GM12878 (cell line): Measurements from ENCODE around the gene BICC1. TPM values are rescaled to one million over a fixed set of nuclear protein-coding genes. Genes with fewer than 3 reads are reported as not detected.

Experiments used
- ATAC-seq: fragments of 200-7000 bp; cut with Tn5 transposase; 3 replicates; pipeline ENCODE4 v1.9.1; 2020; ENCODE audit warnings: mild to moderate bottlenecking, moderate library complexity
- BruUV-seq: library from RNA; stranded (reverse); fragments of 400-500 nt; replicated peaks from 2 replicates; lab custom pipeline; 2021; lab: Mats Ljungman, UMichigan
- CTCF ChIA-PET: fragments of 300-600 bp; sonication (Branson Sonifier 250); formaldehyde crosslinking; extraction: SDS; loops from one replicate; lab custom pipeline; 2021; ENCODE audit warnings: inconsistent platforms; lab: Yijun Ruan, JAX
- POLR2A ChIA-PET: fragments of 350-600 bp; formaldehyde crosslinking; extraction: SDS; loops from one replicate; lab custom pipeline; 2021; ENCODE audit warnings: inconsistent platforms; lab: Charles Lee
- RAD21 ChIA-PET: fragments of 300-600 bp; sonication (Branson Sonifier 250); formaldehyde crosslinking; loops from one replicate; lab custom pipeline; 2023; ENCODE audit warnings: antibody characterized with exemption; ENCODE audit not compliant: unreplicated experiment; lab: Charles Lee
- SMC1A ChIA-PET: fragments of 300-600 bp; sonication (Branson Sonifier 250); formaldehyde crosslinking; loops from one replicate; lab custom pipeline; 2023; ENCODE audit not compliant: unreplicated experiment, uncharacterized antibody; lab: Charles Lee
- DNase-seq: peaks from one replicate; pipeline ENCODE4 v3.0.0-alpha.2; 2011; ENCODE audit warnings: low read depth, low spot score
- FAIRE-seq: peaks from 3 replicates; lab custom pipeline; 2011; peaks lifted over from hg19 to GRCh38; lab: Jason Lieb, UNC
- H2AFZ ChIP-seq: 2 replicates; pipeline ENCODE4 v1.6.0; 2011; ENCODE audit warnings: low read depth, low read length, control low read depth; ENCODE audit not compliant: control insufficient read depth
- H3K27ac ChIP-seq: 2 replicates; pipeline ENCODE4 v1.5.1; 2011; ENCODE audit warnings: control low read depth; ENCODE audit not compliant: control insufficient read depth, insufficient read depth
- H3K27me3 ChIP-seq, 2 experiments: replicated peaks in 1 of 2; 2 replicates each; pipeline versions ENCODE4 v1.6.0 to v1.6.1; 2011; ENCODE audit warnings: low read length in 1 of 2; ENCODE audit not compliant: control insufficient read depth in 2 of 2, insufficient read depth in 2 of 2
- H3K36me3 ChIP-seq, 2 experiments: 2 replicates each; pipeline ENCODE4 v1.5.1; 2011; ENCODE audit warnings: low read length in 1 of 2; ENCODE audit not compliant: control insufficient read depth in 2 of 2, insufficient read depth in 2 of 2
- H3K4me1 ChIP-seq: 2 replicates; pipeline ENCODE4 v1.6.1; 2011; ENCODE audit warnings: mild to moderate bottlenecking, low read length, moderate library complexity, mixed read lengths; ENCODE audit not compliant: control insufficient read depth, insufficient read depth
- H3K4me2 ChIP-seq: 2 replicates; pipeline ENCODE4 v1.6.0; 2011; ENCODE audit warnings: control low read depth; ENCODE audit not compliant: control insufficient read depth, insufficient read depth
- H3K4me3 ChIP-seq: fragments of 200-600 bp; sonication (generic); 2 replicates; pipeline ENCODE4 v1.5.1; 2016
- H3K79me2 ChIP-seq: 2 replicates; pipeline ENCODE4 v1.6.0; 2011; ENCODE audit warnings: low read length; ENCODE audit not compliant: control insufficient read depth, insufficient read depth
- H3K9ac ChIP-seq: 2 replicates; pipeline ENCODE4 v1.8.0; 2011; ENCODE audit warnings: low read length, control low read depth, mixed read lengths; ENCODE audit not compliant: control insufficient read depth, insufficient read depth
- H3K9me3 ChIP-seq: replicated peaks from 3 replicates; pipeline ENCODE4 v1.5.1; 2011; ENCODE audit warnings: mild to moderate bottlenecking, low read length; ENCODE audit not compliant: control insufficient read depth, insufficient read depth
- H4K20me1 ChIP-seq: 2 replicates; pipeline ENCODE4 v1.6.0; 2011; ENCODE audit not compliant: control insufficient read depth, insufficient read depth
- BRCA1 ChIP-seq: IDR thresholded peaks from 2 replicates; pipeline ENCODE4 v1.6.1; 2011; ENCODE audit warnings: low read depth, low read length, improper control_type of control experiment
- CBX3 ChIP-seq: fragments of 200-600 bp; sonication (generic); IDR thresholded peaks from 2 replicates; pipeline ENCODE4 v1.6.1; 2016; ENCODE audit warnings: low read depth, borderline replicate concordance
- DPF2 ChIP-seq: fragments of 450-650 bp; IDR thresholded peaks from 2 replicates; pipeline ENCODE4 v1.6.1; 2017; ENCODE audit warnings: mild to moderate bottlenecking
- EED ChIP-seq: sonication (generic); IDR thresholded peaks from 2 replicates; pipeline ENCODE4 v1.6.1; 2016; ENCODE audit warnings: antibody characterized with exemption, low read depth
- EZH2 ChIP-seq: IDR thresholded peaks from 2 replicates; pipeline ENCODE4 v1.6.1; 2012; ENCODE audit warnings: low read depth, mild to moderate bottlenecking, control low read depth, inconsistent platforms, low read length, borderline replicate concordance; ENCODE audit not compliant: control insufficient read depth
- FOXK2 ChIP-seq: fragments of 450-650 bp; IDR thresholded peaks from 2 replicates; pipeline ENCODE4 v1.6.1; 2017; ENCODE audit warnings: mild to moderate bottlenecking, moderate library complexity
- IRF4 ChIP-seq: IDR thresholded peaks from 2 replicates; pipeline ENCODE4 v1.6.1; 2011; ENCODE audit warnings: low read depth, low read length
- MXI1 ChIP-seq: fragments of 150-350 bp; IDR thresholded peaks from 2 replicates; pipeline ENCODE4 v1.6.1; 2011; ENCODE audit warnings: low read depth, mild to moderate bottlenecking, inconsistent platforms, low read length, improper control_type of control experiment
- NFYA ChIP-seq: IDR thresholded peaks from 2 replicates; pipeline ENCODE4 v1.6.1; 2011; ENCODE audit warnings: low read depth, mild to moderate bottlenecking, low read length, improper control_type of control experiment, borderline replicate concordance
- NR2F1 ChIP-seq: fragments of 450-650 bp; conservative IDR thresholded peaks from 2 replicates; pipeline ENCODE4 v1.6.1; 2017; ENCODE audit warnings: mild to moderate bottlenecking
- NRF1 ChIP-seq: conservative IDR thresholded peaks from 2 replicates; pipeline ENCODE4 v1.6.1; 2011; ENCODE audit warnings: mild to moderate bottlenecking, low read depth, low read length, improper control_type of control experiment
- PBX3 ChIP-seq: IDR thresholded peaks from 2 replicates; pipeline ENCODE4 v1.6.1; 2011; ENCODE audit warnings: mild to moderate bottlenecking, low read depth, low read length, moderate library complexity; ENCODE audit not compliant: insufficient replicate concordance
- SMAD1 ChIP-seq: fragments of 450-650 bp; IDR thresholded peaks from 2 replicates; pipeline ENCODE4 v1.6.1; 2018; ENCODE audit warnings: mild to moderate bottlenecking, low read depth; ENCODE audit not compliant: partially characterized antibody
- TCF12 ChIP-seq: IDR thresholded peaks from 2 replicates; pipeline ENCODE4 v1.6.1; 2011; ENCODE audit warnings: low read depth, mild to moderate bottlenecking, low read length
- WGBS: methylation state at CpG from one replicate; pipeline ENCODE4 v1.1.6; 2016; ENCODE audit warnings: low lambda C conversion rate; ENCODE audit not compliant: insufficient replicate concordance, insufficient coverage; ENCODE audit errors: missing lambda C conversion rate; 5-methylcytosine and 5-hydroxymethylcytosine counted together
- in situ Hi-C: fragments of 300-500 bp; cut with MboI; formaldehyde crosslinking; loops from 9 replicates; pipeline ENCODE4 v1.14.3; 2018; ENCODE audit warnings: mixed read lengths
- intact Hi-C: fragments of 100-400 bp; cut with micrococcal nuclease; formaldehyde crosslinking; loops from one replicate; pipeline ENCODE4 v1.14.2; 2022; ENCODE audit not compliant: unreplicated experiment
- polyA plus RNA-seq, 11 experiments: library from polyadenylated mRNA; depleted of rRNA in 4 of 11; unstranded in 6 of 11; stranded (reverse) in 5 of 11; fragments of >200 nt; fragmentation: Nextera tagmentation in 4 of 11; fragmentation: Illumina TruSeq in 1 of 11; extraction: Ambion mirVana in 4 of 11; extraction: Trizol in 1 of 11; gene quantifications; 1 replicate in 1 of 11; 2 replicates in 10 of 11; pipeline versions ENCODE4 v1.2.1 to v1.2.3, GENCODE V29; 2011 to 2016; ENCODE audit warnings: inconsistent platforms in 2 of 11, missing spikeins in 2 of 11, low read depth in 1 of 11
- total RNA-seq, 4 experiments: library from RNA; depleted of rRNA in 3 of 4; stranded (reverse); fragments of >200 nt in 3 of 4; fragmentation: Illumina TruSeq in 1 of 4; extraction: Trizol in 1 of 4; gene quantifications; 2 replicates each; pipeline versions ENCODE4 v1.2.1 to v1.2.3, GENCODE V29; 2013 to 2021

The BICC1 gene
- total and polyA plus RNA-seq, 10 of the 15 experiments (the other 5 are each of a cell fraction or from before 2014, with no cell fraction given): 0.01 to 0.10 (median 0.04) TPM; not detected in 5

GRCh38 chr10:58666024-58666423 is 153.4 kb downstream of the BICC1 start:
- Histone ChIP-seq H3K9ac (no peak overlapping the region), H3K27me3 (no peaks in the 10 kb centered on the region), H3K4me3 (no peak overlapping the region), H4K20me1 (no peaks in the 10 kb centered on the region)
- 17% methylated on average over 3 of the region's 3 CpGs for WGBS
- POLR2A ChIA-PET: no interaction called here
- no TSS peak for BruUV-seq
- ATAC-seq (no peak; the same call in 2 of the 3 replicates), FAIRE-seq (no peak)
- CTCF ChIA-PET: interaction anchor here (1.6 kb wide), 1 partner anchor 135 kb away, joined by 5 read pairs; no protein-coding TSS in a partner anchor
- TF ChIP-seq SMAD1 (no peak), TCF12 (no peak), PBX3 (no peak), MXI1 (no peak)
- TF ChIP-seq, all 136 proteins: peak for 0
- H3K4me2 ChIP-seq: no peak overlapping the region
- H3K27ac ChIP-seq: no peak overlapping the region
- intact Hi-C loops: no loop called here
- H3K9me3 ChIP-seq: no peaks in the 10 kb centered on the region
- in situ Hi-C loops: no loop called here
- no peak for DNase-seq
- ChIA-PET RAD21 (no interaction called here), SMC1A (no interaction called here)
- no peaks in the 10 kb centered on the region for H3K36me3 ChIP-seq
- H3K4me1 ChIP-seq: no peaks in the 10 kb centered on the region
- no peaks in the 10 kb centered on the region for H3K79me2 ChIP-seq
- no peak overlapping the region for H2AFZ ChIP-seq

GRCh38 chr10:58667658-58668310 is 155.1 kb downstream of the BICC1 start:
- H2AFZ ChIP-seq: no peak overlapping the region
- H3K4me3 ChIP-seq: no peak overlapping the region
- ChIA-PET CTCF (no interaction called here), RAD21 (no interaction called here), SMC1A (interaction anchor here (0.6 kb wide), 1 partner anchor 95 kb away, joined by 3 read pairs; no protein-coding TSS in a partner anchor), POLR2A (no interaction called here)
- no peak overlapping the region for H3K9ac ChIP-seq
- ATAC-seq (no peak), DNase-seq (no peak), FAIRE-seq (no peak)
- no peaks in the 10 kb centered on the region for H3K79me2 ChIP-seq
- no peaks in the 10 kb centered on the region for H3K4me1 ChIP-seq
- intact Hi-C loops (no loop called here), in situ Hi-C loops (no loop called here)
- no TSS peak for BruUV-seq
- H4K20me1 ChIP-seq: no peaks in the 10 kb centered on the region
- H3K4me2 ChIP-seq: no peak overlapping the region
- no peaks in the 10 kb centered on the region for H3K27me3 ChIP-seq
- no peaks in the 10 kb centered on the region for H3K9me3 ChIP-seq
- 44% methylated on average over 3 of the region's 3 CpGs for WGBS
- no peaks in the 10 kb centered on the region for H3K36me3 ChIP-seq
- H3K27ac ChIP-seq: no peak overlapping the region
- TF ChIP-seq NFYA (no peak), FOXK2 (no peak), EED (no peak), BRCA1 (no peak), DPF2 (no peak), CBX3 (no peak), EZH2 (no peak), NRF1 (no peak), IRF4 (no peak), NR2F1 (no peak)
